Dermis microvascular lymphatic vessel endothelial cell (primary cell): Measurements from ENCODE around the gene DNAJC12. TPM values are rescaled to one million over a fixed set of nuclear protein-coding genes. Genes with fewer than 3 reads are reported as not detected.
"Not testable (repeated sequence)": the region's sequence is repeated elsewhere in the genome, so short reads cannot be mapped to it uniquely, and the experiment has no call there.

ENCODE experiments used
- DNase-seq, 2 donors: peaks; one replicate each; pipeline versions ENCODE4 v3.0.0 to v3.0.0-alpha.2; 2010; ENCODE audit warnings: low read depth in 2 of 2
- total RNA-seq: library from RNA; depleted of rRNA; stranded (reverse); fragments of >200 nt; gene quantifications from 2 replicates; pipeline ENCODE4 v1.2.1, GENCODE V29; 2014

DNAJC12 gene
- total RNA-seq, 1 donor from 2014 or later: 3.7 TPM

DNA sequence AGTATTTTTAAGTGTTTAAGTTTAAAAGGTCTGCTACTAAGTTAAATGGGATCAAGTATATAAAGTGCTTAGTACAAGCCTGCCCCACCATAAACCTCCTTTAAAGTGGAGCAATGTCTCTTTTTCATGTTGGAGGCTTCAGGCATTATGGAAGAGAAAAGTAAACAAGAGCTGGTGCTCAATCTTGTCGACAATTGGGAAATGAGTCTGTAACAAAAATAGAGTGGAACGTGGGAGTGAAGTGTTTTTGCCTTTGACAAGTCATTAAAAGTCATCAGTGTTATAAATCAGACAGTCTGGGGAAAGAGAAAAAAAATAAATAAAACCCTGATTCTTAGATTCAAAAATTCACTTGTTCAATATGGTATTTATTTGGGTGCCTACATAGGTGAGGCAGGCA, 44.7 kb downstream of the DNAJC12 start:
- no peak for DNase-seq

DNA sequence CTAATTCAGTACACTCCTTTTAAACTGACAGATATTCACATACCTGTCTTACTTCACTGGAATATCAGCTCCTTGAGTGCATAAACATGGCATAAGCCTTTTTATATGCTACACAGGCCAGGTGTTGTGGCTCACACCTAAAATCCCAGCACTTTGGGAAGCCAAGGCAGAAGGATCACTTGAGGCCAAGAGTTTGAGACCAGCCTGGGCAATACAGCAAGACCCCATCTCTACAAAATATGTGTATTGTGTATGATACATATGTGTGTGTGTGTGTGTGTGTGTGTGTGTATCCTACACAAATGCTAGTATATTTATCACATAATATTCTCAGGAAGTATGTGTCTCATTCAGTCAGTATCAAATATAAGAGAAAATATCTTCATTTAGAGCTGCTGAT, 45.3 kb downstream of the DNAJC12 start:
- no peak for DNase-seq

DNA sequence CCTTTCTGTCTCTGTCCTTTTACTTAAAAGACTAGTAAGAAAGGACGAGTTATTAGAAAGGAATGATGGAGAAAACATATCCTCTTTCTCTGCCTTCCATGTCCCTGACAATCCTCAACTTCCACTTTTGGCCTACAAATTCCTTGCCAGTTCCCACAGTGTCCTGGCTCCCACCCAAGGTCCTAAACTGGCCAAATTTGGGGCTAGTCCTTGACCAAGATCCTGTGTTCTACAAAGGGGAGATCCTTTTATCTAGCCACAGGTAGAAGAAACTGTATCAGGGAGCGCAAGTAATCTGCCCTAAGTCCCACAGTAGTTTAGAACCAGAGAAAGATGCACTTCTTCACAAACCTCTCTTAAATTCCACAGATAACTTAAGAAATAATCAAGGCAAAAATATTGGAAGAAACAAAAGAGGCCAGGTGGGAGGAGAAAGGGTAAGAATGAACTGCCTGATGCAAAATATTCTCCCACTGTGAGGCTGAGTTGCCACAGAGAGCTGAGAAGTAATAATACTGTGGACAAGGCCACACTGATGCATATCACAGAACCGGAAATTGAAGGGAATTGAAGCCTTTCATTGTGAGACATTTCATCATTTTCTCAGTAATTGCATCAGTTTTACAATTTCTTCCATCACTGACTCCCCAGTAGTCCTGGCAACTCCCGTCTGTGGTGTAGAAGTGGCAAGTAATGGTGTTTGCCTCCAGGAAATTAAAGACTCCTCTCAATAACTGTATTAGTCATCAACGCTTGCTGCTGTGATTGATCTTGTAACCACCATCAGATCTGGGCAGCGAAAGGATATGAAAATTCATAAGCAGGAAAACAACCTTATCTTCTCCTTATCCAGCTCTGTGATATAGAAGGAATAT, 47.2 kb downstream of the DNAJC12 start:
- no peak for DNase-seq

DNA sequence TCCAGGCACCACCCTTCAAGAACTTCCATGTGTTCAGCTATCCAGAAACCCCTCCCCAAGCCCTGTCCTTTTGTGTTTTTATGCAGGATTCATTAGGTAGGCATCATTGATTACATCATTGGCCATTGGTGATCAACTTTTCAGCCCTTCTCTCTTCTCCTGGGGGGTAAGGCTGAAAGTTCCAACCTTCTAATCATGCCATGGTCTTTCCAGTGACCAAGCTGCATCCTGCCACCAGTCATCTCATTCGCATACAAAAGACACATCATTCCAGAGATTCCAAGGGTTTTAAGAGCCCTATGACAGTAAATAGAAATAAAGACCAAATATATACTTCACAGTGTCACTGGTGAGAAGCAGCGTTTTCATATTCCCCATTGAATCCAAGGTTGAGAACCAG, 48.2 kb downstream of the DNAJC12 start:
- no peak for DNase-seq

DNA sequence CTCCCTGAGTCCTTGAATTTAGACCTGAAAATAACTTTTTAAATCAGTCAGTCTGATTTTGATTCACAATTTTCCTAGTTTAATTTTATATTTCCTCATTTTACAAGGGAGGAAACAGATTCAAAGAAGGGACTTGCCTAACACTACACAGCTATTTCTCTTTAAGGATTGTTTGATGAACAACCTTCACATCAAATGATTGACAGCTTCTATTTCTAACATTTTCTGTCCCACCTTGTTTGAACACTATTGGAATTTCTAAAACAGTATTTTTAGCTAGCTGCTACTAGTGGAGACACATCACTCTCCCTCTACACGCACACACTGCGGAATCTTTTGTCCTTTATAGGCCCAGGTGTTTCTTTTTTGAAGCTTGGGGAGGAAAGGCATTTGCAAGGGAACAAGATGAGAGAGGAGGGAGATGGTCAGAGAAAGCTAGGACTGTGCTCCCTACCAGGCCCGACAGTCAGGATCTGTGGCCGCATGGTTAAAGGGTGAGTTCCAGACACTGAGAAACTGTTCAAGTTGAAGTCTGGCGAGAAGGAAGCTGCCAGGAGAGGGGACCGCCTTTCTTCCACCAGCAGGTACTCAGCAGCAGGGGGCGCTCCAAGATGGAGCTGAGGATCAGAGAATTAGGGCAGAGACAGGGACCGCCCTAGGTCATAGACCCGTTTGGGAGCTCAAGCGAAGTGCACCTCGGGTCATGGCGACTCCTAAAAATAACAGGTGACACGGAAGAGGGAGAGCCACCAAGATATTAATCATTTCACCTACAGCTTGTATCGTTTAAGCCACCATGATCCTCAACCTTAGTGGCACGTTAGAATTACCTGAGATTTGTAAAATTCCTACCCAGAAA, 49.7 kb downstream of the DNAJC12 start:
- peak in 1 of 2 donors; percentile 38 for DNase-seq

DNA sequence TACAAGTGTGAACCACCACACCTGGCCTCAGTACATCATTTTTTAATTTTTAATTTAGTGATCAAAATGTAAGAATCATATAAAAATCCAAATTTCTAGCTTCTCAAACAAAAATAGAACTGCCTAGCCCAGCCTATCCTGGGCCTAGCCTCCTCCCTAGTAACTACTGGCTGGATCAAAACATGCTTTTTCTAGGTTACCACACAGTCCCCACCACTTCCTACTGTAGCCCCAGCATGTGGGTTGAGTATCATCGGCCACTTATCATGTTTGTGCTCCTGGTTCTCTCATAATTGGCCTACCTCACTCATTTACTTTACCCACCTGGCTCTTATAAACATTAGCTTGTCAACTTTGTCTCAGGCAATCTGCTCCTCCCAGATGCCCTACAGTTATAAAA, 52.9 kb downstream of the DNAJC12 start:
- no peak for DNase-seq

DNA sequence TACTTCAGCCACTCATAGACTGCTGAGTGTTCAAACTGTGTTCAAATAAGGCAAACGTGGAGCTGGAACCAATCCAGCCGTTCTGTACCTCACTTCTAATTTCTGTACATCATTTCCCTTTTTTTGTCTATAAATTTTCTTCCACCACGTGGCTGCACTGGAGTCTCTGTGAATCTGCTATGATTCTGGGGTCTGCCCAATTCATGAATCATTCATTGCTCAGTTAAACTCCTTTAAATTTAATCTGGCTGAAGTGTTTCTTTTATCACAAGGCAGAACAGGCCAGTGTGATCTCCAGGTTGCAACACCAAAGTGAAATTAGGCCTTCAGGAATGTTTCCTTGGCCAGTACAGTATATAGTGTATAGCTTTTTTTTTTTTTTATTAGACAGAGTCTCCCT, 53.5 kb downstream of the DNAJC12 start:
- no peak for DNase-seq

DNA sequence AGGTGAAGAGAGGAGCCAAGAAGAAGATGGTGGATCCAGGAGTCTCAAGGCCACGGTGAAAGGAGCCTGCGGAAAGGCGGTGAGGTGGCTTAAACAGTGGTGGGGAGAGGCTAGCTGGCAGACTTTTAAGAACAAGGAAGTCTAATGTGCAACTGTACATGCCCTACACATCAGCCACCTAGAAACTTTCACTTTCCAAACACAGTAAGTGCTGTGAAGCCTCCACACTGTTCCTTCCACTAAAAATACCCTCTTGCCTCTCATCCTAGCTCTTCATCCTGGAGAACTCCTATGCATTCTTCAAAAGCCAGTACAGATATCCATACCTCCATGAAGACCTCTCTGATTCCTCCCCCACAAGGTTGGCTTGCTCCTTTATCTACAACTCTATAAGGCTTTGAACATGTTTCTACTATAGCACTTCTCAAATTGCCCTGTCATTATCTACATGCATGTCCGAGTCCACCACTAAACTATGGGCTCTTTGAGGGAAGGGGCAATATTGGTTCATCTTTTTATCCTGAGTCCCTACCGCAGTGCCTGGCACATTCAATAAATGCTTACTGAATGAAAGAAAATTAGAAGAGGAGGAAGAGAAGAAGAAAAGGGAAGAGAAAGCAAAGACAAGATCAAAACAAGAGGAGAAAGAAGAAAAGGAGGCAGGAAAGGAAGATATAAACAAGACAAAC, 54.2 kb downstream of the DNAJC12 start:
- DNase-seq: no peak

DNA sequence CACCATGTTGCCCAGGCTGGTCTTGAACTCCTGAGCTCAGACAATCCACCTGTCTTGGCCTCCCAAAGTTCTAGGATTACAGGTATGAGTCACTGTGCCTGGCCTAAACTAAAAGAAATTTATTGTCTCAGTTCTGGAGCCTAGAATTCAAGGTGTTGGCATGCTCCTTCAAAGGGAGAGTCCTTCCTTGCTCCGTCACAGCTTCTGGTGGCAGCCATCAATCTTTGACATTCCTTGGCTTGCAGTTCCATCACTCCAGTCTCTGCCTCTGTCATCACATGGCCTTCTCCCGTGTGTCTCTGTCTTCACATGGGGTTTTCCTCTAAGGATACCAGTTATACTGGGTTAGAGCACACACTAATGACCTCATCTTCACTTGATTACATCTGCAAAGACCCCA, 55.5 kb downstream of the DNAJC12 start:
- DNase-seq: no peak

DNA sequence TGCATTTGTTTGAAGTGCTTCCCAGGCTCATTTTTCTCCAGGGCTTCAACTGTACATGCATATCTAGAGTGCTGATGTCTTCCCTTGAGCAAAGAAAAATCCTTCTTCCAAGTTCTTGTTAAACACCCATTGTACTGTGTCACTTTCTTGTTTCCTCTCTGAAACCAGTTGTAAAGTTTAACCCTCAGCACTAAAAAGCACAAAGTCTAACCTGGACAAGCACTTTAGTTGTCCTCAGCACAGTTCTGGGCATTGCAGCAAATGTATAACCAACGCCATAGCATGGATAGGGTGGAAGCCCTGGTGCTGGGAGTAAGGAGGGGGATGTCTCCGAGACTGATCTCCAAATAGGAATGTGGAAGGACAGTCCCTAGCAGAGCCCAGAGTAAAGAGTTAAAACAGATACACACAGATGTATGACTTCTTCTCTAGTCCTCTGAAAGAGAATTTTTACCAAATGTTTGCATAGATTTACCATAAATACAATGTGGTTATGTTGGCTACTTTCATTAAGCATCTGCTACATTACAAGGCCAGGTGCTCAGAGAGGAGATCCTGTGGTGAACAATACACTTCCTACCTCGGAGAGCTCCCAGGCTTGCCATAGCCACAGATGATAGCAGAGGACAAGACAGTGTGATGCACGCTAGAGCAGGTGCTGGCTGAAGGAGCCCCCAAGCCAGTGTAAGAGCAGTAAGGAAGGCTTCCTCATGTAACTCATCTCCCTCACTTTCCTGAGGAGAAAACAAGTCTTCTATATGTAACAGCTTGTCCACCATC, 57.0 kb downstream of the DNAJC12 start:
- no peak for DNase-seq

DNA sequence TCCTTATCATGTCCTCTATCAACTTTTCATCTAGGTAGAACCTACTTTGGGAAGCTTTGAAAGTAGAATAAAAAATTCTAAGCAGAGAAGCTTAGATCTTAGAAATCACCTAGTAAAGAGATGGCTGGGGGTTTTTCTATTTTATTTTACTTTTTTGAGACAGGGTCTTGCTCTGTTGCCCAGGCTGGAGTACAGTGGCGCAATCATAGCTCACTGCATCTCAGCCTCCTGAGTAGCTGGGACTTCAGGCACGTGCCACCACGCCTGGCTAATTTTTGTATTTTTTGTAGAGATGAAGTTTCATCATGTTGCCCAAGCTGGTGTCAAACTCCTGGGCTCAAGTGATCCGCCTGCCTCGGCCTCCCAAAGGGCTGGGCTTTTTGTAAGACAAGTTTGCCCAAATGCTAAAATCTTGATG, 57.8 kb downstream of the DNAJC12 start:
- DNase-seq: not testable (repeated sequence)

DNA sequence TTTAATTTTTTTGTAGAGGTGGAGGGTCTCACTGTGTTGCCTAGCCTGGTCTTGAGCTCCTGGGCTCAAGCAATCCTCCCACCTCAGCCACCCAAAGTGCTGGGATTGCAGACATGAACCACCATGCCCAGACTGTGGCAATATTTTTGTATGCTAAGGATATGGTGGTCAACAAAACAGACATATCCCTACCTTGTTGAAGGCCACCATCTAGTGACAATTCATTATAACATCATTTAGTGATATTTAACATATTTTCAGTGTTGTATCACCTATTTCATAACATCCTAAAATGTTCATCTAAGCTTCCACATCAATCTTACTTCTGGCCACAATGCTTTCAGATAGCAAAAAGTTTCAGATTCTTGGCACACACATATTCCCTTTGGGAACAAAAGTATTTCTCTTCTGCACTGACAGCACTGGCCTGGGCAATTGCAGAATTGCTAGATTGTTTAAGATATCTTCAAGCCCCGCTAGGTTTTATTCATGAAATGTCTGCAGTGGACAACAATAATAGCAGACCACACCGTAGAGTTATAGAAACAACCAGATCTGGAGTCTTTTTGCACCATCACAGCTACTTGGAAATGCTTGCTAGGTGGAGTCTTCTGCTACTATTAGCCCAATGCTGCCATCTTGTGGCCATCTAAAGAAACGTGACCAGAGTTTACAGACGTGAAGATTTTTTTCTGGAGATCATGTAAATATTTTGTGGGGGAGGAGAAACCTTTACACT, 58.4 kb downstream of the DNAJC12 start:
- DNase-seq: peak; percentile 68 to 86

DNA sequence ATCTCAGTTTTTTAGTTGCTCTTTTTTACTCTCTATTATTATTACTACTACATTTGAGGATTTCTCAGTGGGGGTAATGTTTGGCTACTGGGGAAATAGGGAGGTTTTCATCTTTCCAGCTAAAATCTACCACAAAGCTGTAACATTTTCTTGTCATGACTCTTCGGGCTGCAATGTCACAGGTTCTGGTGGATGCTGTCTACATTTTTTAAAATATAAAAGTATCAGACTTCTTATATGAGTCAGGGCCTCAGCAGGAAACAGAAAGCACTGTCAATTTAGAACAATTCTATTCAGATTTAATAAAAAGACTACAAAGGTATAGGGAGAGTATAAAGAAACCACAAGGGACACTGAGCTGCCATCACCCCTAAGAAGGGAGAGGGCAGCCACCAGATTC, 61.6 kb downstream of the DNAJC12 start:
- DNase-seq: no peak

DNA sequence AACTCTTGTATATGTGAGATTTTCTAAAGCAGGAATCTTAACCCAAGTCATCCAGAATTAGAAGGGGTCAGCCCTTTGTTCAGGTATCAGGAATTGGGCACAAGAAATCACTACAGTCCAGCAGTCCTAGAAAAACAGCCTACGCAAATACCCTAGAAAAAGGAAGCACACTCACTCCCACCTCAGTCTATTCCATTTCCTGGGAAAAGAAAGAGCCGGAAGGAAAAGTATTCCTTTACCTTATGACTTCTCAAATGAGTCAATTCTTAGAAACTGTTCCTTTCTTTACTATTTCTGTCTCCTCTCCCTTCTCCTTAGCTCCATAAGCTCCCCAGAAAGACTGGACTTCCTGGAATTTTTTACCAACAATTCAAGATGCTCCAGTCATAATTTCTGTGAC, 62.7 kb downstream of the DNAJC12 start:
- peak in 1 of 2 donors; percentile 46 for DNase-seq

DNA sequence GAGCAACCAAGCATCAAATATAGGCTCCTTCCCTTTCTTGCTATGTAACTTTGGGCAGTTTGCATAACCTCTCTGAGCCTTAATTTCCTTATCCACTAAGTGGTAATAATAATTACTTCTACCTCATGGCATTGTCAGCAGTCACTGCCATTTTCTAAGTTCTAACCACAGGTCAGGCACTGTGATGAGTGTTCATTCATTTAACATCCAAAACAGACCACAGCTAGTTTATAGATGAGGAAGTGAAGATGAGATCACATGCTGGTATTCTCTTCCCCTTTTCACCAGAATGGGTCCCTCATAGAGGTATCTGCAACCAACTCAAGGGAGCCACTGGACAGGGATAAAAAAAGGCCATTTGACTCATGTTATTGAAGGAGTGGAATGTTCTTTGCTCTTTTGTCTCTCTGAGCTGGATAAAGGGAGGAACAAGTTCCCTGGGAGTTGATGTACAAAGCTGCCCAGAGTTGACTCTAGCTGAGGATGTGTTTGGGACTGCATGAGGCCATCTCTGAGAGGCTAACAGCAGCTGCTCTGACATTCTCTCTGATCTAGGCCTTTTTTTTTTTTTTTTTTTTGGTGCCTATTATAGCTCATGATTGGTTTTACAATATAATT, 65.0 kb downstream of the DNAJC12 start:
- no peak for DNase-seq

DNA sequence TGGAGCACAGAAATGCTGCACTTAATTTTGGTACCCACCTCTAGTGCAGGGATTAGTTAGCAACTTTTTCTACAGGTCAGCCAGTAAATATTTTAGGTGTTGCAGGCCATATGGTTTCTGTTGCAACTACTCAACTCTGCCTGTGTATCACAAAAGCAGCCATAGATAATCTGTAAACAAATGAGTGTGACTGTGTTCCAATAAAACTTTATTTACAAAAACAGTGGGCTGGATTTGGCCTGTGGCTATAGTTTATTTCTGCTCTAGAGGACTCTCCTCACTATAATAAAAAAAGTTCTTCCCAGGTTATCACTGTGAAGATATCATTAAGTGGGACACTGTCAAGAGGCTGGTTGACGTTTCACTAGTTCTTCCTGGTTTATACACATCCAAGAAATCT, 65.8 kb downstream of the DNAJC12 start:
- DNase-seq: no peak

DNA sequence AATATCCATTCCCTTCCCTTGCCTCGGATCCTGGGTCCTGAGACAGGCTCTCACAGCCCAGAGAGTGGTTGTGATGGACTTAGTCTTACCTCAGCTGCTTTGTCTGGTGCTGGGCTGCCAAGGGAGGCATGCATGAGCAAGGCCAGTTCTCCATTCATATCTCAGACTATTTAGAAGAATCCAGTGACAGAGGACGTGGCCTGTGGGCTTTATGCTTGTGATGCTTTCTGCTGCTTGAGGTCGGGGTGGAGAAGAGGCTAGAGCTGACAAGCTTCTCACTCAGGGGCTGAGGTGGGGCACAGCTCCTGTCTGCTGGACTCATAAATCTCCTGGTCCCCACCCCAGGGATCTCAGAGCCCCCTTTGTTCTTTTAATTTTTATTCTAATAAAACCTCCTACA, 66.8 kb downstream of the DNAJC12 start:
- DNase-seq: no peak

DNA sequence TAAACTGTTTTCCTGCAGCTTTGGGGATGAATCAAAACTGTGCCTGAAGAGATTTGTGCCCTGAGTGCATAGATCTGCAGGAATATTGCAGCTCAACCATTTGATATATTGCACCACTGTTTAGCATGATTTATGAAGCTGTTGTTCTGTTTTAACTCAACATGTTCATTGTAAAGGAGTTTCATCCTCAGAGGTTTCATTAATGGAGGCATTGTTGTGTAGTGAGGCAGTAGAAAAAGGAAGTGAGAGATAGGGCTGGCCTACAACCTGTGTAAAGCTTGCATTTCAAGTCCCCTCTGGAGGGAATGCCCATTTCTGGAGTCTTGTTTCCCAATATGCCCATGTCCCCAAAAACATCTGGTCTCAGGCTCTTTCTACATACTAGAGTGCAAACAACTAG, 67.5 kb downstream of the DNAJC12 start:
- DNase-seq: no peak

DNA sequence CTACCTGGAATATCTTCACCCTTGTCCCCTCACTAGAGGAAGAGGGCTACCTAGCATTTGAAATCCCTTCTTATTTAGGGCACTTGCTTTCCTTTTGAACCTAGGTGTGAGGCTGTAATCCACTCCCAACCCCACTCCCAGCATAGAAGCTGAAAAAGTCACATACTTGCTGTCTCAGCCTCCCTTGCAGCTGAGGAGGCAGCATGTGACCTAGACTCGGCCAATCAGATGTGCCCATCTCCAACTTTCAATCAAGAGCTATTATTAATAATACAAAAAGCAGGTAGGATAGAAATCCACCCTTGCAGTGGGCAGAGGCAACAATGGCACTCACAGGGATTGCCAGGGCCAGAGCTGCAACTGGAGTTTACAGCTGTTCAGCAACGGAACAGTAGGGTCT, 70.7 kb downstream of the DNAJC12 start:
- no peak for DNase-seq
